Mononuclear cell (primary cell): ENCODE results near the gene DNAI7. TPM values are rescaled to one million over a fixed set of nuclear protein-coding genes. Genes with fewer than 3 reads are reported as not detected.

Source experiments
- H3K27me3 ChIP-seq: 2 replicates; pipeline ENCODE4 v1.6.0; 2011; ENCODE audit warnings: low read length, control low read depth; ENCODE audit not compliant: insufficient read depth
- H3K4me1 ChIP-seq: 2 replicates; pipeline ENCODE4 v1.5.1; 2011; ENCODE audit warnings: mild to moderate bottlenecking, low read length, control low read depth; ENCODE audit not compliant: insufficient read depth
- H3K4me3 ChIP-seq: 2 replicates; pipeline ENCODE4 v1.5.1; 2011; ENCODE audit warnings: mild to moderate bottlenecking, low read length, moderate library complexity
- H3K9me3 ChIP-seq: 2 replicates; pipeline ENCODE4 v1.5.1; 2011; ENCODE audit warnings: low read depth, mild to moderate bottlenecking, control low read depth, low read length
- total RNA-seq: library from RNA; depleted of rRNA; stranded (reverse); fragments of >200 nt; gene quantifications from one replicate; pipeline ENCODE4 v1.2.3, GENCODE V29; 2012

The DNAI7 gene
- 0.10 TPM for total RNA-seq

DNA sequence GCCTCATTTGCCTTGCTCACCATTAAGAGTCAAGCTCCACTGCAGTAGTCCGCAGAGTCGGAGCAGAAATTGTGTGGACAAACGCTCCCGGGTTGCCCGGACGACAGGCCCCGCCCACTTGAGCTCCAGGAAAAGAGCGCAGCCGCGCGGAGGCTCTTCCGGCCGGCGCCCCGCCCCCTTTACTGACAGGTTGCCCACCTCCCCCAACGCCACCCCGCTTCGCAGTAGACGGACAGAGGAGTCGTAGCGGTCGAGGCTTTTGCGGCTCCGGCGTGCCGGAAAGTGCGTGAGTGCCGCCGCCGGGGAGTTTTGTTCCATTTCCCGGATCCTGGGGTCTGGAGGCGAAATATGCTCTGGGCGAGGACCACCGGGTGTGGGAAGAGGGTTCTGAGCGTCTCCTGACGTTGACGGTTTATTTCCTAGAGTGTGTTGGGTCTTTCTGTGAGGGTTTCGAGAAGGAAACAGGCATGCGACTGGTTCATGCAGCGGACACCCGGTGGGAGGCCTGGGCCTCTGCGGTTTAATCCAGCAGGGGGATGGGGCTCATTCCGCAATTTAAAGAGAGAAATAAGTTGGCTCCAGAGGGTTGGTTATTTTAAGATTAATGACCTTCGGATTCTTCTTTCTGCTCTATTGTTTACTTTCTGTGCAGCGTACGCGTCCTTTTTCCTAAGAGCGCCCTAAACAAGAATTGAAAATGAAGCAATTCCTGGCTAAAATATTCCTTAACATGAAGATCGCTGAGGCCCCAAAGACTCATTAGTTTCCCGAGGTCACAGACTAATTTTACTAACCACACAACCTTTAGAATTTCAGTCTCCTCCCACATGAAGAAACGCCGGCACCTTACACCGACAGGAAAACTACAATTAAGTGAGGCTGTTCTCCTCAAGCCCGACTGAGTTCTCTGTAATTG is at the start of gene DNAI7, which contains the start of gene ETFRF1:
DNAI7 (minus strand) TSS at position 105 of the 916 bp plus-strand sequence; CDS start at position 23, 82 bp downstream.
ETFRF1 (plus strand) TSS at position 182 of the 916 bp plus-strand sequence. CDS start 8,720 bp downstream, outside the sequence.
- H3K27me3 ChIP-seq = no peaks in the 10 kb centered on the region
- H3K4me3 ChIP-seq = peak within 1 kb of the TSS; percentile 92
- no peaks in the 10 kb centered on the region for H3K9me3 ChIP-seq
- peaks cover 21% of the 10 kb centered on the region for H3K4me1 ChIP-seq

GRCh38 chr12:25243680-25243990 is 48.7 kb upstream of the DNAI7 start:
- Histone ChIP-seq H3K9me3 (no peaks in the 10 kb centered on the region), H3K4me3 (no peak overlapping the region), H3K4me1 (peaks cover 5% of the 10 kb centered on the region), H3K27me3 (no peaks in the 10 kb centered on the region)

DNA sequence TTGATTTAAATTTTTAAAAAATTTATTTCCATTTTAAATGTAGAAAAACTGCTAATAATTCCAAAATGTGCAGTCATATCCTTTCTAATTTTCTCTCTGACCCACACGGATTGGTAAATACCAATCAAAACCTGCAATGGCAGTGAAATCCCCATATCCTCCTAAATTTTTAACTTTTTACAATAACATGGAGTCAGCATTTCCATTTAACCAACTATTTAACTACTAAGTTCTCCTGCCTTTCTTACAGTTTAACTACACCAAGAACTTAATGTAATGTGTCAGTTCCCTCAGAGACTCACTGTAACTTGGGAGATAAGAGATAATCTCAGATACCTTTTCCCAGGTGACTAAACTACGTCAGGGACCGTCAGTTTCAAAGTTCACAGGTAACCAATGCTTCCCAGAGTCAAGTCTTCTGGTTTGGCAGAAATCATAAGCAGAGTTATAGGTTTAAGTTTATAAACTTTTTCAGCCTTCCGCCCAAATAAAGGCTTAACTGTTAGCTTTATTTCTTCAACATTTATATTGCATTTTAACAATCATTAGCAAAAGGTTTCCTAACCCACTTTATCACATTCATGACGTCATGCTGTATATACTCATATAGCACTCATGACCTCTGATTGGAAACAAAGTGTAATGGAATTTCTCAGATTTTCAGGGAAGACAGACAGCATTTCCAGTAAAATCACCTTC is 48.2 kb upstream of the DNAI7 start:
- peaks cover 2% of the 10 kb centered on the region for H3K4me1 ChIP-seq
- H3K9me3 ChIP-seq = no peaks in the 10 kb centered on the region
- H3K27me3 ChIP-seq = no peaks in the 10 kb centered on the region

DNA sequence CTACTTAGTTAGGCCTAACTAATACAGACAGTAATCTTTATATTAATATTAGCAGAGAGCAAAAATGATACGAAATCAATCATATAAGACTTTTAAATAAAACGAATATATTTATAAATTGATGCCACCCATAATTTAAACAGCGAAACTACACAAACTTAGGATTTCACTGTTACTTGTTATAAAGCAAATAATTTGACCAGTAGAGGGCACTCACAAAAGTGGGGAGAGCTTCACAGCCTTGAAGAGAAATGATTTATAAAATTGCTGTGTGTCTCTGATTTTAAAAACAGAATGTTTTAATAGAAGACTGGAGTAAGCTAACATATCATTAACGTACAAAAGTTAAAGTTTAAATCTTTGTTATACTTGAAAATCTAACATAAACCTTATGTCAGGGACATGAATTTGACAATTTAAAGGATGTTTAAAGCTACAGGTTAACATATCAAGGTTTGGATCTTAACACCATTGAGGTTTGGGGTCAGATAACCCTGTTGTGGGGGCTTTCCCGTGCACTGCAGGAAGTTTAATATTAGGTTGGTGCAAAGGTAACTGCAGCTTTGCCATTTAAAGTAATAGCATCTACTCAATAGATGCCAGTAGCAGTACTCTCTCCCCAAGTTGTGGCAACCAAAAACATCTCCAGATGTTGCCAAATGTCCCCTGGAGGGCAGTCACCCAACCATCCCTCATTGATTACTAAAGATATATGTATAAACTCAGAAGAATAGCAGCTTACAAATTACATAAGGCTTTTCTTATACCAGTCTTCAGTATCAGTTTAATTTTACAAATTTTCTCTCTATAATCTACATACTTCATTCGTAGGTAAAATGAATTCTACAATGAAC is 46.4 kb upstream of the DNAI7 start:
- H3K9me3 ChIP-seq = no peaks in the 10 kb centered on the region
- H3K27me3 ChIP-seq = no peaks in the 10 kb centered on the region
- H3K4me3 ChIP-seq = no peak overlapping the region
- no peaks in the 10 kb centered on the region for H3K4me1 ChIP-seq

More for the DNA sequence above, 48.2 kb upstream of the DNAI7 start:
- H3K4me3 ChIP-seq = no peak overlapping the region

- Histone ChIP-seq H3K9me3 (no peaks in the 10 kb centered on the region), H3K27me3 (no peaks in the 10 kb centered on the region), H3K4me3 (no peak overlapping the region), H3K4me1 (no peaks in the 10 kb centered on the region)
Observed at GRCh38 chr12:25236626-25237025, 41.7 kb upstream of the DNAI7 start.

GRCh38 chr12:25236190-25236589 is 41.2 kb upstream of the DNAI7 start:
- Histone ChIP-seq H3K27me3 (no peaks in the 10 kb centered on the region), H3K4me1 (no peaks in the 10 kb centered on the region), H3K9me3 (no peaks in the 10 kb centered on the region), H3K4me3 (no peak overlapping the region)

- H3K4me3 ChIP-seq = no peak overlapping the region
- no peaks in the 10 kb centered on the region for H3K4me1 ChIP-seq
- no peaks in the 10 kb centered on the region for H3K9me3 ChIP-seq
- H3K27me3 ChIP-seq = no peaks in the 10 kb centered on the region
Observed at GRCh38 chr12:25213338-25213737, 18.4 kb upstream of the DNAI7 start.

- Histone ChIP-seq H3K9me3 (no peaks in the 10 kb centered on the region), H3K4me1 (no peaks in the 10 kb centered on the region), H3K4me3 (no peak overlapping the region), H3K27me3 (no peaks in the 10 kb centered on the region)
Observed at GRCh38 chr12:25208554-25208953, 13.6 kb upstream of the DNAI7 start.

DNA sequence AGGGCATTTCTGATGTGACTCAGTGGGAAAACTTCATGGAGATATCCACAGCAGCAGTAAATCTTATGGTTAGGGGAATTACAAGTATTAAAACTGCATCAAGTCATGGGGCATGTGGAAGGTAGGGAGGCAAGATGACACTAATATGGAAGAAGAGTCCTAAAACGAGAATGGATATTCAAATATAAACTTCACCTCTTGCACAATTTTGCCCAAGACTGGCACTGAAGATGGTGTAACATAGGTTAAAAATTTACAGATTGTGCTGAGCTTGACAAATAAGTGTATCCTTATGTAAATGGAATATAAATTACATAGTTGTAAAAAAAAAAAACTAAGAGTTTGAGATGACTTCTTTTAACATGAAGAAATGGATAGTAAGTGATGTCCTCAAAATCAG is 12.9 kb upstream of the DNAI7 start:
- Histone ChIP-seq H3K4me1 (no peaks in the 10 kb centered on the region), H3K27me3 (no peaks in the 10 kb centered on the region), H3K4me3 (no peak overlapping the region), H3K9me3 (no peaks in the 10 kb centered on the region)

- Histone ChIP-seq H3K4me1 (no peaks in the 10 kb centered on the region), H3K4me3 (no peak overlapping the region), H3K27me3 (no peaks in the 10 kb centered on the region), H3K9me3 (no peaks in the 10 kb centered on the region)
Observed at GRCh38 chr12:25207411-25207810, 12.5 kb upstream of the DNAI7 start.

DNA sequence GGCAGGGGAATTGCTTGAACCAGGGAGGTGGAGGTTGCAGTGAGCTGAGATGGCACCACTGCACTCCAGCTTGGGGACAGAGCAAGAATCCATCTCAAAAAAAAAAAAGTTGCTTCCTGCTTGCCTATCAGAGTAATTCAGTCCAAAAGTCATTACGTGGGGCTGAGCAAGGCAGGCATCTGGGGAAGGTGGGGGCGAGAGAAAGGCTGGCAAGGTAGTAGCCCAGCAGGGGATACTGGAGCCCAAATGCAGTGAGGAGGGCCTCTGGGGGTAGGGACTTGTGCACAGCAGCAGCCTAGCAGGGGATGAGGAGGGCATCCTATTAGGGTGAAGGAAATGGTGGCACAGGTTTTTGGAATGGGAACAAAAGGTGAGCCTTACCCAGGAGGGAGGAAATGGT is 7.2 kb upstream of the DNAI7 start:
- Histone ChIP-seq H3K9me3 (no peaks in the 10 kb centered on the region), H3K4me3 (no peak overlapping the region), H3K4me1 (peaks cover 6% of the 10 kb centered on the region), H3K27me3 (no peaks in the 10 kb centered on the region)

DNA sequence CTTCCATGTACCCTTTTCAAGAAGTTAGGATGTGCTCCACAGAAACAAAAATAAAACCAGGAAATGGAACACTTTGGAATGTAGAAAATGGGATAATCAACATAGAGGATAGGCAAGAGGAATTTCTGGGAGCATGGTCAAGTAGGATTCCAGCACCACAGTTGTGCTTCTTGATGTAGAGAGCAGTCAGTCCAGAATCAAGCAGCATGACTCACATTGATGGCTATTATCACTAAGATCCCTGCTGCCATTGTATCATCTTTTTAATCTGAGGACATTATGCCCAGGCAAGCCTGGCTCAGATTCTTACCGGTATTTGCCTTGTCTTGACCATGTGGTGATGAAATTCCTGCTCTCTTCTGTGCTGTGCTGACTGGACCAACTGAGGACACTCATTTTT is 5.7 kb upstream of the DNAI7 start:
- H3K4me1 ChIP-seq = peaks cover 13% of the 10 kb centered on the region
- H3K4me3 ChIP-seq = no peak overlapping the region
- H3K27me3 ChIP-seq = no peaks in the 10 kb centered on the region
- no peaks in the 10 kb centered on the region for H3K9me3 ChIP-seq

- Histone ChIP-seq H3K4me3 (no peak overlapping the region), H3K4me1 (peaks cover 21% of the 10 kb centered on the region), H3K9me3 (no peaks in the 10 kb centered on the region), H3K27me3 (no peaks in the 10 kb centered on the region)
Observed at GRCh38 chr12:25197608-25198007, 2.6 kb upstream of the DNAI7 start.

DNA sequence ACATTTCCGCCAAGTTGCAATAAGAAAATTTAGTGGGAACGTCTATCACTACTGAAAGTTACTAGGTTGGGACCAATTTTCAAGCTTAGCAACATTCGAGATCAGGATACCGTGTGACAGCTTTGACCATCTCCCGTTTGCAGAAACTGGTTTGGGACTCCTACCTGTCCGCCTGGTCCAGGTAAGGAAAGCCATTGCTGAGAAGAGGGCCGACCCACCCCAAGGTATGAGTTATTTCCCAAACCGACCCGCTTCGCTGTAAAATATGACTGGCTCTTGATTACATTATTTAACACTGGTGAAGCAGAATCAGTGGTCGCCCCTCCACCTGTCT is 271 bp downstream of the DNAI7 start:
- Histone ChIP-seq H3K27me3 (no peaks in the 10 kb centered on the region), H3K4me3 (peak overlapping the region; percentile 92), H3K4me1 (peaks cover 21% of the 10 kb centered on the region), H3K9me3 (no peaks in the 10 kb centered on the region)

GRCh38 chr12:25194214-25194613 is 746 bp downstream of the DNAI7 start:
- Histone ChIP-seq H3K4me1 (peaks cover 21% of the 10 kb centered on the region), H3K27me3 (no peaks in the 10 kb centered on the region), H3K9me3 (no peaks in the 10 kb centered on the region), H3K4me3 (no peak overlapping the region)
